KMS-11 (cell line): ENCODE measurements around the gene DAPP1.
A peak's percentile ranks its signal among the peaks of the same experiment; 100 is the strongest.

Experiments used
- H2AFZ ChIP-seq: fragments of 200-600 bp; sonication (generic); 2 replicates; pipeline ENCODE4 v1.6.1; 2016; ENCODE audit warnings: antibody characterized with exemption, mixed run types, low read depth
- H3K27ac ChIP-seq: fragments of 200-600 bp; sonication (generic); 2 replicates; pipeline ENCODE4 v1.6.1; 2016; ENCODE audit warnings: mild to moderate bottlenecking, mixed run types
- H3K27me3 ChIP-seq: fragments of 200-600 bp; sonication (generic); 2 replicates; pipeline ENCODE4 v1.6.1; 2017; ENCODE audit warnings: mild to moderate bottlenecking, low read depth, mixed run types, moderate library complexity; ENCODE audit not compliant: insufficient read depth
- H3K36me3 ChIP-seq: fragments of 200-600 bp; sonication (generic); 2 replicates; pipeline ENCODE4 v1.6.1; 2017; ENCODE audit warnings: mild to moderate bottlenecking, mixed run types; ENCODE audit not compliant: insufficient read depth
- H3K4me1 ChIP-seq: fragments of 200-600 bp; sonication (generic); 2 replicates; pipeline ENCODE4 v1.6.1; 2016; ENCODE audit warnings: mild to moderate bottlenecking, low read depth, mixed run types; ENCODE audit not compliant: poor library complexity, severe bottlenecking
- H3K4me2 ChIP-seq: fragments of 200-600 bp; sonication (generic); 2 replicates; pipeline ENCODE4 v1.7.0; 2016; ENCODE audit warnings: mild to moderate bottlenecking, mixed run types
- H3K4me3 ChIP-seq: fragments of 200-600 bp; sonication (generic); IDR thresholded peaks from 2 replicates; pipeline ENCODE4 v1.6.1; 2017; ENCODE audit warnings: low read depth, low read length, mixed read lengths; ENCODE audit not compliant: insufficient read depth
- H3K79me2 ChIP-seq: fragments of 200-600 bp; sonication (generic); 2 replicates; pipeline ENCODE4 v1.6.1; 2016; ENCODE audit warnings: low read depth, mixed run types; ENCODE audit not compliant: insufficient read depth
- H3K9ac ChIP-seq: fragments of 200-600 bp; sonication (generic); 2 replicates; pipeline ENCODE4 v1.6.1; 2016; ENCODE audit warnings: mild to moderate bottlenecking, mixed run types
- H4K20me1 ChIP-seq: fragments of 200-600 bp; sonication (generic); 2 replicates; pipeline ENCODE4 v1.6.1; 2016; ENCODE audit warnings: mild to moderate bottlenecking, mixed run types; ENCODE audit not compliant: insufficient read depth
- CTCF ChIP-seq: fragments of 200-600 bp; sonication (generic); conservative IDR thresholded peaks from 2 replicates; pipeline ENCODE4 v1.6.1; 2017; ENCODE audit warnings: low read depth, mild to moderate bottlenecking, antibody characterized with exemption, low read length, moderate library complexity, mixed read lengths

DAPP1 gene

GRCh38 chr4:99856166-99856565 is 39.5 kb downstream of the DAPP1 start:
- no peak overlapping the region for H3K9ac ChIP-seq
- H4K20me1 ChIP-seq, result no peaks in the 10 kb centered on the region
- H3K4me2 ChIP-seq, result peak overlapping the region; percentile 10; the same call in 1 of the 2 replicates
- H3K27ac ChIP-seq, result no peak overlapping the region
- no peaks in the 10 kb centered on the region for H3K36me3 ChIP-seq
- TF ChIP-seq CTCF, result no peak
- no peaks in the 10 kb centered on the region for H3K27me3 ChIP-seq
- no peak overlapping the region for H3K4me3 ChIP-seq
- no peaks in the 10 kb centered on the region for H3K79me2 ChIP-seq
- peaks cover 6% of the 10 kb centered on the region for H3K4me1 ChIP-seq
- H2AFZ ChIP-seq, result 0 out of 2 replicates have a peak overlapping the region, but pooled peaks have one; percentile 12

- Histone ChIP-seq H3K9ac (no peak overlapping the region), H3K27me3 (no peaks in the 10 kb centered on the region), H3K36me3 (no peaks in the 10 kb centered on the region), H3K4me1 (peaks cover 9% of the 10 kb centered on the region), H2AFZ (no peak overlapping the region), H4K20me1 (no peaks in the 10 kb centered on the region), H3K27ac (no peak overlapping the region), H3K4me3 (no peak overlapping the region), H3K4me2 (no peak overlapping the region), H3K79me2 (no peaks in the 10 kb centered on the region)
- no peak for TF ChIP-seq CTCF
Measured at GRCh38 chr4:99857307-99857706, 40.7 kb downstream of the DAPP1 start.

GRCh38 chr4:99859618-99860017 is 43.0 kb downstream of the DAPP1 start:
- no peak for TF ChIP-seq CTCF
- Histone ChIP-seq H2AFZ (no peak overlapping the region), H3K27ac (no peak overlapping the region), H4K20me1 (no peaks in the 10 kb centered on the region), H3K4me2 (no peak overlapping the region), H3K79me2 (no peaks in the 10 kb centered on the region), H3K4me1 (peaks cover 9% of the 10 kb centered on the region), H3K36me3 (no peaks in the 10 kb centered on the region), H3K27me3 (no peaks in the 10 kb centered on the region), H3K4me3 (no peak overlapping the region), H3K9ac (no peak overlapping the region)

GRCh38 chr4:99860521-99860920 is 43.9 kb downstream of the DAPP1 start:
- H3K79me2 ChIP-seq, result no peaks in the 10 kb centered on the region
- H3K4me3 ChIP-seq, result no peak overlapping the region
- no peaks in the 10 kb centered on the region for H3K27me3 ChIP-seq
- no peaks in the 10 kb centered on the region for H3K36me3 ChIP-seq
- no peaks in the 10 kb centered on the region for H4K20me1 ChIP-seq
- peaks cover 9% of the 10 kb centered on the region for H3K4me1 ChIP-seq
- no peak overlapping the region for H3K27ac ChIP-seq
- no peak overlapping the region for H3K9ac ChIP-seq
- H2AFZ ChIP-seq, result no peak overlapping the region
- TF ChIP-seq CTCF, result no peak
- H3K4me2 ChIP-seq, result no peak overlapping the region
